GM21360 (cell line): Measurements from ENCODE around the gene IRX4.

Experiments
- ATAC-seq: cut with Tn5 transposase; IDR thresholded peaks from one replicate; pipeline ENCODE4 v1.9.1; 2021; ENCODE audit warnings: mild to moderate bottlenecking, moderate library complexity; ENCODE audit not compliant: unreplicated experiment

IRX4 gene

GRCh38 chr5:1914471-1914870 lies 31.7 kb upstream of the IRX4 start:
- no peak for ATAC-seq

- no peak for ATAC-seq
These were observed 30.9 kb upstream of the IRX4 start for GRCh38 chr5:1913578-1913977.

DNA sequence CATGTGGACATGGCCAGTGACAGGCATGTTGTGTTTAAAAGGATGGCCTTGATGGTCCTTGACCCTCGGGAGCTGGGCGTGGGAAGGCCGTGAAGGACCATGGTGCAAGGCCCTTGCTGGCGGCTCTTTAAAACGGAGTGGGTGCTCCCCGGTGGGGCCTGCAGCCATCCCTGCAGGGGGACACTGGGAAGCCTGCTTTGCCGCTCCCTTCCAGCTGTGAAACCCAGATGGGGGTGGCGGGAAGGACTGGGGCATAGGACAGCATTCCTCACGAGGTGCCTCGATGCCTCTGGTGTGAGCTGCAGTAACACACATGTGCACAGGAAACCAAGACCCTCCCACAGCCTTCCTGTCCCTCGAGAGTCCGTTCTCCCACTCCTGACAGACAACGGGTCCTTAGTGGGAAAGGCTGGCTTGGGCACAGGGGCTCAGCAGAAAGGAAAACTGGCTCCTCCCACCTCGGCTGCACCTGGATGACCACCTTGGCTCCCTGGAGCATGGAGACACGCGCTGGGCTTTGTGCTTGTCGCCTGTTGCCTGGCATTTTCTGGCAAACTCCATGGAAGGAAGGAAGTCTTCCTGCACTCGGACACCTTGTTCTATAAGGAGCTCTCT lies 30.3 kb upstream of the IRX4 start:
- ATAC-seq = no peak

- no peak for ATAC-seq
These were observed 29.1 kb upstream of the IRX4 start for GRCh38 chr5:1911773-1912235.

GRCh38 chr5:1910861-1911772 lies 28.4 kb upstream of the IRX4 start:
- ATAC-seq = no peak

- no peak for ATAC-seq
These were observed 27.5 kb upstream of the IRX4 start for GRCh38 chr5:1910081-1910760.

- ATAC-seq = no peak
These were observed 26.7 kb upstream of the IRX4 start for GRCh38 chr5:1909346-1909985.

- no peak for ATAC-seq
These were observed 26.2 kb upstream of the IRX4 start for GRCh38 chr5:1908931-1909330.

DNA sequence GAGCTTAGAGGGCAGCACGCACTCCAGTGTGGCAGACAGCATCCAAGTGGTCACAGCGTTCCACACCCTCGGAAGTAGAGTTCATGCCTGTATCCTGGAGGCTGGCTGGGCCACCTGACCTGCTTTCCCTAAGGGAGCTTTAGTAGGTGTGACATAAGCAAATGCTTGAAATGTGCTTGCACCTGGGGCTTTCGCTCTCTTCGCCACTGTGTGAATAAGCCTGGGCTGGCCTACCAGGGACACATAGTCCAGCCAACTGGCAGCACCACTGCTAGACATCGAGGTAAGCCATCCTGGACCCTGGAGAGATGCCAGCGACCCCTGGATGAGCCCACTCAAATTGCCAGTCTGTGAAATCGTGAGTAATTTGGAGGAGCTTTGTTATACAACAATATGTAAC lies 24.9 kb upstream of the IRX4 start:
- no peak for ATAC-seq

DNA sequence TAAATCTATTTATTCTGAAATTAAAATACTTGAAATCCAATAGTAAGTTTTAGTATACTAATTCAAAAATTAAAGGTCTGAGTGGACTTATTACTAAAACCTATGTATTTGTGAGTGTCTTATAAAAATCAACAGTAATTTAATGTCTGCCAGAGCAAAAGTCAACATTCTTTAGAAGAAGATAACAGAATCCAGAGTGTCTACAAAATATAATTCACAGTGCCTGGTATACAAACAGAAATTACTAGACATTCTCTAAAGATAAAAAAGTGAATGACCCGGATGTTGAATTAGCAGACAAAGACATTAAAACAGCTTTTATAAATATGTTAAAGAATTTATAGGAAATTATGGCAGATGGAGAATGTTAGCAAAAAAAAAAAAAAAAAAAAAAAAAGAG lies 22.4 kb upstream of the IRX4 start:
- no peak for ATAC-seq

- ATAC-seq = no peak
These were observed 19.3 kb upstream of the IRX4 start for GRCh38 chr5:1901983-1902382.

DNA sequence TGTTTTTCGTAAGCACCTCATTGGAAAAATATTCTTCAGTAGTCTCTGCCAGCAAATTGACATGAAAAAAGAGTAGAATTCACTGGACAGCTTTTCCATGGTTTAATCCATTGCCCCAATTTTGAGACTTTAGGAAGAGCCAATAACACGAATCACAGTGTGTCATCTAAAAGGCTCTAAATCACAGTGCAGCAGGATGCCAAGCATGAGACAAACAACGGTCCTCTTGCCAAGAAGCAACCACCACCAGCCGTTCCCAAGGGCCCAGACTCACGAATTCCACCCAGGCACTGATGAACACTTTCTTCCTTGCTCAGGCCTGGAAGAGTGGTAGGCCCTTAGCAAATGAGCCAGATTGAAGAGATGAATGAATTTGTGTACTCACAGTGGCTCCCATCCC lies 18.3 kb upstream of the IRX4 start:
- no peak for ATAC-seq

GRCh38 chr5:1899201-1899600 lies 16.5 kb upstream of the IRX4 start:
- ATAC-seq = no peak

DNA sequence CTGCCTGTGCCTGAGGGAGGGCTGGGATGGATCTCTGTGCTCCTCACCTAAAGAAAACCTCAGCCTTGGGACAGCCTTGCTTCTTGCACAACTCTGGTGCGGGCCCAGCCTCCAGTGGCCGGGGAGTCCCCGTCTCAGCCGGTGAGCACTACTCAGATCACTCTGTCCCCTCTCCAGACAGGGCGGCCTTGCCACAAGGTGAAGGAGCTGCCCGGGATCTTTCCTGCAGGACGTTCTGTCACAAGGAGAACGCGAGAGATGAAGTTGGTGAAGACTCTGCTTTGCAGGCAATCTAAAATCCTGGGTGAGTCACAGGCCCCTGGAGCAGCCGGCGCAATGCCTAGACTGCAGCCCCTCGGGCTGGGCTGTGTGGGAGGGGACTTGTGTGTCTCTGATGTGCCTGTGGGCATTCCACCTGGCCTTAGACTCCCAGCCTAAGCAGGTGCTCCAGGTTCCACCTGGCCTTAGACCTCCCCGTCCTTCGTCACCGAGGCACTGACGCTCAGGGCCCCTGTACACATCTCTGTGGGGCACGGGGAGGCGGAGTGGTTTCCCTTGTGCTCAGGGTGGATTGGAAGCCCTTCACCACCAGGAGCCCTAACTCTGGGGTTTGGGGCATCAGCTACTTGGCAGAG lies 15.2 kb upstream of the IRX4 start:
- no peak for ATAC-seq

DNA sequence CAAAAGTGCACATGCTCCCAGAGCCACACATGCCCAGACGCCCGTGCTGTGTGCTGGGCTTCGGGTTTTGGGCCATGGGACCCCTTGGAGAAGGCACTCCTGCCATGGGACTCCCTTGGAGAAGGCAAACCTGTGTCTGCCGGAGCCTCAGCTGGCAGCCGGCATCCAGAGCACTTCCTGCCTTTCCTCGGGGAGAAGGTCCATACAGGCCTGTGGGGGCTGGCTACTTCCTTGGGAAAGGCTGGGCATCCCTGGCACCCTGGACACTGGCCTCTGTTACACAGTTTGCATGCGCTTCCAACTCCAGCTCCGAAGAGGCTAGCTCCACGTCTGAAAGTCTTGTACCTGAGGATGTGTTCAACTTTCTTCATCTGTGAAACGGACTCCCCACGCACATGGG lies 14.7 kb upstream of the IRX4 start:
- no peak for ATAC-seq

GRCh38 chr5:1896602-1897376 lies 14.1 kb upstream of the IRX4 start:
- no peak for ATAC-seq

GRCh38 chr5:1895739-1896420 lies 13.2 kb upstream of the IRX4 start:
- no peak for ATAC-seq

GRCh38 chr5:1894243-1894642 lies 11.5 kb upstream of the IRX4 start:
- no peak for ATAC-seq

- no peak for ATAC-seq
These were observed 11.0 kb upstream of the IRX4 start for GRCh38 chr5:1893754-1894153.
